Chondrocyte (in vitro differentiated cells): ENCODE results near the gene KLK4. TPM values are rescaled to one million over a fixed set of nuclear protein-coding genes. Genes with fewer than 3 reads are reported as not detected.
"Not testable (repeated sequence)": the region's sequence is repeated elsewhere in the genome, so short reads cannot be mapped to it uniquely, and the experiment has no call there.

Experiments
- DNase-seq: peaks from one replicate; pipeline ENCODE4 v3.0.0; 2021; ENCODE audit warnings: mixed read lengths, low spot score
- H3K27ac Mint-ChIP-seq: one replicate; pipeline ENCODE4 v1.8.0; 2021; ENCODE audit warnings: mild to moderate bottlenecking, moderate library complexity, mixed read lengths; ENCODE audit not compliant: unreplicated experiment
- H3K27me3 Mint-ChIP-seq: 2 replicates; pipeline ENCODE4 v1.8.0; 2021; ENCODE audit warnings: low read depth, mixed read lengths
- H3K36me3 Mint-ChIP-seq: 2 replicates; pipeline ENCODE4 v1.8.0; 2021; ENCODE audit warnings: low read depth, mixed read lengths
- H3K4me1 Mint-ChIP-seq: 2 replicates; pipeline ENCODE4 v1.8.0; 2021; ENCODE audit warnings: low read depth, mild to moderate bottlenecking, mixed read lengths
- H3K4me3 Mint-ChIP-seq: one replicate; pipeline ENCODE4 v1.8.0; 2021; ENCODE audit warnings: mild to moderate bottlenecking, moderate library complexity, mixed read lengths; ENCODE audit not compliant: unreplicated experiment
- H3K9me3 Mint-ChIP-seq: 2 replicates; pipeline ENCODE4 v1.8.0; 2021; ENCODE audit warnings: low read depth, mixed read lengths
- CTCF ChIP-seq: fragments of 200-600 bp; sonication (generic); IDR thresholded peaks from 2 replicates; pipeline ENCODE4 v1.5.0; 2021; ENCODE audit warnings: antibody characterized with exemption, mild to moderate bottlenecking, moderate library complexity
- total RNA-seq: library from RNA; stranded (reverse); gene quantifications from 3 replicates; pipeline ENCODE4 v1.2.1, GENCODE V29; 2021

KLK4 gene
- total RNA-seq, 1 donor from 2014 or later = not detected

GRCh38 chr19:50897191-50897607 lies 14.0 kb downstream of the KLK4 start:
- DNase-seq = no peak
- Mint-ChIP-seq H3K4me3 (no peak overlapping the region), H3K27ac (no peak overlapping the region), H3K36me3 (no peaks in the 10 kb centered on the region), H3K4me1 (no peaks in the 10 kb centered on the region), H3K27me3 (peaks cover 8% of the 10 kb centered on the region), H3K9me3 (no peaks in the 10 kb centered on the region)
- no peak for TF ChIP-seq CTCF

GRCh38 chr19:50896591-50897190 lies 14.5 kb downstream of the KLK4 start:
- no peaks in the 10 kb centered on the region for H3K4me1 Mint-ChIP-seq
- no peaks in the 10 kb centered on the region for H3K9me3 Mint-ChIP-seq
- no peak for DNase-seq
- no peak overlapping the region for H3K4me3 Mint-ChIP-seq
- H3K36me3 Mint-ChIP-seq = no peaks in the 10 kb centered on the region
- no peak for TF ChIP-seq CTCF
- H3K27me3 Mint-ChIP-seq = peaks cover 8% of the 10 kb centered on the region
- H3K27ac Mint-ChIP-seq = no peak overlapping the region

- H3K9me3 Mint-ChIP-seq, H3K27me3 Mint-ChIP-seq, DNase-seq, H3K27ac Mint-ChIP-seq, H3K4me1 Mint-ChIP-seq, H3K4me3 Mint-ChIP-seq, H3K36me3 Mint-ChIP-seq: not testable (repeated sequence)
These were observed 15.1 kb downstream of the KLK4 start for GRCh38 chr19:50896089-50896590.

- Mint-ChIP-seq H3K4me3 (no peak overlapping the region), H3K9me3 (no peaks in the 10 kb centered on the region), H3K36me3 (no peaks in the 10 kb centered on the region), H3K27me3 (peaks cover 8% of the 10 kb centered on the region), H3K27ac (no peak overlapping the region), H3K4me1 (no peaks in the 10 kb centered on the region)
- no peak for DNase-seq
- no peak for TF ChIP-seq CTCF
These were observed 16.5 kb downstream of the KLK4 start for GRCh38 chr19:50894478-50895356.

- no peak for TF ChIP-seq CTCF
- Mint-ChIP-seq H3K27ac (no peak overlapping the region), H3K9me3 (no peaks in the 10 kb centered on the region), H3K4me1 (no peaks in the 10 kb centered on the region), H3K36me3 (no peaks in the 10 kb centered on the region), H3K4me3 (no peak overlapping the region), H3K27me3 (peaks cover 9% of the 10 kb centered on the region)
- no peak for DNase-seq
These were observed 18.0 kb downstream of the KLK4 start for GRCh38 chr19:50893047-50893736.
